GM12878 (cell line): ENCODE data around the gene JOSD2. TPM values are rescaled to one million over a fixed set of nuclear protein-coding genes. Genes with fewer than 3 reads are reported as not detected.

Experiments used
- ATAC-seq: fragments of 200-7000 bp; cut with Tn5 transposase; 3 replicates; pipeline ENCODE4 v1.9.1; 2020; ENCODE audit warnings: mild to moderate bottlenecking, moderate library complexity
- BruUV-seq: library from RNA; stranded (reverse); fragments of 400-500 nt; replicated peaks from 2 replicates; lab custom pipeline; 2021; lab: Mats Ljungman, UMichigan
- CTCF ChIA-PET: fragments of 300-600 bp; sonication (Branson Sonifier 250); formaldehyde crosslinking; extraction: SDS; loops from one replicate; lab custom pipeline; 2021; ENCODE audit warnings: inconsistent platforms; lab: Yijun Ruan, JAX
- POLR2A ChIA-PET: fragments of 350-600 bp; formaldehyde crosslinking; extraction: SDS; loops from one replicate; lab custom pipeline; 2021; ENCODE audit warnings: inconsistent platforms; lab: Charles Lee
- RAD21 ChIA-PET: fragments of 300-600 bp; sonication (Branson Sonifier 250); formaldehyde crosslinking; loops from one replicate; lab custom pipeline; 2023; ENCODE audit warnings: antibody characterized with exemption; ENCODE audit not compliant: unreplicated experiment; lab: Charles Lee
- SMC1A ChIA-PET: fragments of 300-600 bp; sonication (Branson Sonifier 250); formaldehyde crosslinking; loops from one replicate; lab custom pipeline; 2023; ENCODE audit not compliant: unreplicated experiment, uncharacterized antibody; lab: Charles Lee
- DNase-seq: peaks from one replicate; pipeline ENCODE4 v3.0.0-alpha.2; 2011; ENCODE audit warnings: low read depth, low spot score
- FAIRE-seq: peaks from 3 replicates; lab custom pipeline; 2011; peaks lifted over from hg19 to GRCh38; lab: Jason Lieb, UNC
- H2AFZ ChIP-seq: 2 replicates; pipeline ENCODE4 v1.6.0; 2011; ENCODE audit warnings: low read depth, low read length, control low read depth; ENCODE audit not compliant: control insufficient read depth
- H3K27ac ChIP-seq: 2 replicates; pipeline ENCODE4 v1.5.1; 2011; ENCODE audit warnings: control low read depth; ENCODE audit not compliant: control insufficient read depth, insufficient read depth
- H3K27me3 ChIP-seq, 2 experiments: replicated peaks in 1 of 2; 2 replicates each; pipeline versions ENCODE4 v1.6.0 to v1.6.1; 2011; ENCODE audit warnings: low read length in 1 of 2; ENCODE audit not compliant: control insufficient read depth in 2 of 2, insufficient read depth in 2 of 2
- H3K36me3 ChIP-seq, 2 experiments: 2 replicates each; pipeline ENCODE4 v1.5.1; 2011; ENCODE audit warnings: low read length in 1 of 2; ENCODE audit not compliant: control insufficient read depth in 2 of 2, insufficient read depth in 2 of 2
- H3K4me1 ChIP-seq: 2 replicates; pipeline ENCODE4 v1.6.1; 2011; ENCODE audit warnings: mild to moderate bottlenecking, low read length, moderate library complexity, mixed read lengths; ENCODE audit not compliant: control insufficient read depth, insufficient read depth
- H3K4me2 ChIP-seq: 2 replicates; pipeline ENCODE4 v1.6.0; 2011; ENCODE audit warnings: control low read depth; ENCODE audit not compliant: control insufficient read depth, insufficient read depth
- H3K4me3 ChIP-seq: fragments of 200-600 bp; sonication (generic); 2 replicates; pipeline ENCODE4 v1.5.1; 2016
- H3K79me2 ChIP-seq: 2 replicates; pipeline ENCODE4 v1.6.0; 2011; ENCODE audit warnings: low read length; ENCODE audit not compliant: control insufficient read depth, insufficient read depth
- H3K9ac ChIP-seq: 2 replicates; pipeline ENCODE4 v1.8.0; 2011; ENCODE audit warnings: low read length, control low read depth, mixed read lengths; ENCODE audit not compliant: control insufficient read depth, insufficient read depth
- H3K9me3 ChIP-seq: replicated peaks from 3 replicates; pipeline ENCODE4 v1.5.1; 2011; ENCODE audit warnings: mild to moderate bottlenecking, low read length; ENCODE audit not compliant: control insufficient read depth, insufficient read depth
- H4K20me1 ChIP-seq: 2 replicates; pipeline ENCODE4 v1.6.0; 2011; ENCODE audit not compliant: control insufficient read depth, insufficient read depth
- ATF7 ChIP-seq: fragments of 450-650 bp; IDR thresholded peaks from 2 replicates; pipeline ENCODE4 v1.6.1; 2016; ENCODE audit warnings: low read depth, mild to moderate bottlenecking
- EED ChIP-seq: sonication (generic); IDR thresholded peaks from 2 replicates; pipeline ENCODE4 v1.6.1; 2016; ENCODE audit warnings: antibody characterized with exemption, low read depth
- NR2C1 ChIP-seq: fragments of 450-650 bp; IDR thresholded peaks from 2 replicates; pipeline ENCODE4 v1.6.1; 2017; ENCODE audit warnings: antibody characterized with exemption, mild to moderate bottlenecking, moderate library complexity
- SMARCA5 ChIP-seq: fragments of 450-650 bp; IDR thresholded peaks from 2 replicates; pipeline ENCODE4 v1.6.1; 2017; ENCODE audit warnings: mild to moderate bottlenecking
- SPI1 ChIP-seq: IDR thresholded peaks from 2 replicates; pipeline ENCODE4 v1.6.1; 2011; ENCODE audit warnings: low read depth, mild to moderate bottlenecking, low read length, moderate library complexity, borderline replicate concordance; ENCODE audit not compliant: insufficient read depth
- ZNF274 ChIP-seq: IDR thresholded peaks from one replicate; pipeline ENCODE4 v1.8.0; 2011; ENCODE audit not compliant: insufficient read length, insufficient read depth
- WGBS: methylation state at CpG from one replicate; pipeline ENCODE4 v1.1.6; 2016; ENCODE audit warnings: low lambda C conversion rate; ENCODE audit not compliant: insufficient replicate concordance, insufficient coverage; ENCODE audit errors: missing lambda C conversion rate; 5-methylcytosine and 5-hydroxymethylcytosine counted together
- in situ Hi-C: fragments of 300-500 bp; cut with MboI; formaldehyde crosslinking; loops from 9 replicates; pipeline ENCODE4 v1.14.3; 2018; ENCODE audit warnings: mixed read lengths
- intact Hi-C: fragments of 100-400 bp; cut with micrococcal nuclease; formaldehyde crosslinking; loops from one replicate; pipeline ENCODE4 v1.14.2; 2022; ENCODE audit not compliant: unreplicated experiment
- polyA plus RNA-seq, 11 experiments: library from polyadenylated mRNA; depleted of rRNA in 4 of 11; unstranded in 6 of 11; stranded (reverse) in 5 of 11; fragments of >200 nt; fragmentation: Nextera tagmentation in 4 of 11; fragmentation: Illumina TruSeq in 1 of 11; extraction: Ambion mirVana in 4 of 11; extraction: Trizol in 1 of 11; gene quantifications; 1 replicate in 1 of 11; 2 replicates in 10 of 11; pipeline versions ENCODE4 v1.2.1 to v1.2.3, GENCODE V29; 2011 to 2016; ENCODE audit warnings: inconsistent platforms in 2 of 11, missing spikeins in 2 of 11, low read depth in 1 of 11
- total RNA-seq, 4 experiments: library from RNA; depleted of rRNA in 3 of 4; stranded (reverse); fragments of >200 nt in 3 of 4; fragmentation: Illumina TruSeq in 1 of 4; extraction: Trizol in 1 of 4; gene quantifications; 2 replicates each; pipeline versions ENCODE4 v1.2.1 to v1.2.3, GENCODE V29; 2013 to 2021
- TF ChIP-seq, protein P1 (sequence below): IDR thresholded peaks from 2 replicates; pipeline ENCODE4 v1.6.1; 2011; ENCODE audit warnings: borderline replicate concordance, low read depth, mild to moderate bottlenecking, moderate library complexity, mixed read lengths, low read length; ENCODE audit not compliant: insufficient read depth; ENCODE audit errors: extremely low read length
- TF ChIP-seq, protein P2 (sequence below): fragments of 450-650 bp; IDR thresholded peaks from 2 replicates; pipeline ENCODE4 v1.6.1; 2016; ENCODE audit warnings: mild to moderate bottlenecking, moderate library complexity, borderline replicate concordance

Gene JOSD2
- total and polyA plus RNA-seq, 10 of the 15 experiments (the other 5 are each of a cell fraction or from before 2014, with no cell fraction given), result 0.91 to 26.7 (median 13.0) TPM

DNA sequence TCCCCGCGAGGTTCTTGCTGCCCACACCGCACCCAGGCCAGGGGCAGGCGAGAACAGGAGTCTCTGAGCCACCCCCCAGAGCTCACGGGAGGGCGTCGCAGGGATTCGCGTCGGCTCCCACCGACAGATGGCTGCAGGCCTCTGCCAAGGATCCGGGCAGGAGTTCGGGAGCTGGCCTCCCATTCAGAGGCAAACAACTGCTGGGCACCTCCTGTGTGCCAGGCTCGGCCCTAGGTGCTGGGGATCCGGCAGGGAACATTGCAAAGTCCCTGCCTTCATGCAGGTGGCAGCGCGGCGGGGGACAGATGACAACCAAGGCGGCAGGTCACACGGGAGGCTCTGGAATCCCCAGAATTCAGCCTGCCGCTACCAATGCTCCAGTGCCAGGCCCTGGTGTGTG, 32.0 kb upstream of the JOSD2 start:
- CTCF ChIA-PET, result interaction anchor here (8.6 kb wide), 1 partner anchor 14 kb away, joined by 117 read pairs; no protein-coding TSS in a partner anchor
- WGBS, result 74% methylated on average over 21 of the region's 21 CpGs

More for the DNA sequence above, 32.0 kb upstream of the JOSD2 start:
- Histone ChIP-seq H3K9ac (no peak overlapping the region), H3K4me1 (no peaks in the 10 kb centered on the region), H3K4me3 (no peak overlapping the region), H3K9me3 (no peaks in the 10 kb centered on the region), H3K27ac (no peak overlapping the region), H3K27me3 (no peaks in the 10 kb centered on the region), H3K36me3 (no peaks in the 10 kb centered on the region), H4K20me1 (no peaks in the 10 kb centered on the region), H3K4me2 (no peak overlapping the region), H2AFZ (no peak overlapping the region), H3K79me2 (no peaks in the 10 kb centered on the region)
- no TSS peak for BruUV-seq
- SMC1A ChIA-PET, result no interaction called here
- TF ChIP-seq NR2C1, result no peak
- TF ChIP-seq EED, result no peak
- TF ChIP-seq, protein P1, sequence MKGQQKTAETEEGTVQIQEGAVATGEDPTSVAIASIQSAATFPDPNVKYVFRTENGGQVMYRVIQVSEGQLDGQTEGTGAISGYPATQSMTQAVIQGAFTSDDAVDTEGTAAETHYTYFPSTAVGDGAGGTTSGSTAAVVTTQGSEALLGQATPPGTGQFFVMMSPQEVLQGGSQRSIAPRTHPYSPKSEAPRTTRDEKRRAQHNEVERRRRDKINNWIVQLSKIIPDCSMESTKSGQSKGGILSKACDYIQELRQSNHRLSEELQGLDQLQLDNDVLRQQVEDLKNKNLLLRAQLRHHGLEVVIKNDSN, result no peak
- TF ChIP-seq, protein P2, sequence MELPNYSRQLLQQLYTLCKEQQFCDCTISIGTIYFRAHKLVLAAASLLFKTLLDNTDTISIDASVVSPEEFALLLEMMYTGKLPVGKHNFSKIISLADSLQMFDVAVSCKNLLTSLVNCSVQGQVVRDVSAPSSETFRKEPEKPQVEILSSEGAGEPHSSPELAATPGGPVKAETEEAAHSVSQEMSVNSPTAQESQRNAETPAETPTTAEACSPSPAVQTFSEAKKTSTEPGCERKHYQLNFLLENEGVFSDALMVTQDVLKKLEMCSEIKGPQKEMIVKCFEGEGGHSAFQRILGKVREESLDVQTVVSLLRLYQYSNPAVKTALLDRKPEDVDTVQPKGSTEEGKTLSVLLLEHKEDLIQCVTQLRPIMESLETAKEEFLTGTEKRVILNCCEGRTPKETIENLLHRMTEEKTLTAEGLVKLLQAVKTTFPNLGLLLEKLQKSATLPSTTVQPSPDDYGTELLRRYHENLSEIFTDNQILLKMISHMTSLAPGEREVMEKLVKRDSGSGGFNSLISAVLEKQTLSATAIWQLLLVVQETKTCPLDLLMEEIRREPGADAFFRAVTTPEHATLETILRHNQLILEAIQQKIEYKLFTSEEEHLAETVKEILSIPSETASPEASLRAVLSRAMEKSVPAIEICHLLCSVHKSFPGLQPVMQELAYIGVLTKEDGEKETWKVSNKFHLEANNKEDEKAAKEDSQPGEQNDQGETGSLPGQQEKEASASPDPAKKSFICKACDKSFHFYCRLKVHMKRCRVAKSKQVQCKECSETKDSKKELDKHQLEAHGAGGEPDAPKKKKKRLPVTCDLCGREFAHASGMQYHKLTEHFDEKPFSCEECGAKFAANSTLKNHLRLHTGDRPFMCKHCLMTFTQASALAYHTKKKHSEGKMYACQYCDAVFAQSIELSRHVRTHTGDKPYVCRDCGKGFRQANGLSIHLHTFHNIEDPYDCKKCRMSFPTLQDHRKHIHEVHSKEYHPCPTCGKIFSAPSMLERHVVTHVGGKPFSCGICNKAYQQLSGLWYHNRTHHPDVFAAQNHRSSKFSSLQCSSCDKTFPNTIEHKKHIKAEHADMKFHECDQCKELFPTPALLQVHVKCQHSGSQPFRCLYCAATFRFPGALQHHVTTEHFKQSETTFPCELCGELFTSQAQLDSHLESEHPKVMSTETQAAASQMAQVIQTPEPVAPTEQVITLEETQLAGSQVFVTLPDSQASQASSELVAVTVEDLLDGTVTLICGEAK, result no peak
- TF ChIP-seq ZNF274, result no peak
- no peak for TF ChIP-seq SPI1
- TF ChIP-seq SMARCA5, result no peak
- TF ChIP-seq ATF7, result no peak
- no peak for FAIRE-seq
- no peak for ATAC-seq
- in situ Hi-C loops, result no loop called here
- POLR2A ChIA-PET, result no interaction called here
- intact Hi-C loops, result no loop called here
- RAD21 ChIA-PET, result no interaction called here
- no peak for DNase-seq
